Memory B cell (primary cell): ENCODE data around the gene TLR7.

Experiments used
- ATAC-seq: fragments of 150-1000 bp; cut with Tn5 transposase; 2 replicates; pipeline ENCODE4 v1.10.0; 2021; ENCODE audit warnings: low read depth, mild to moderate bottlenecking, moderate library complexity
- DNase-seq, 2 donors: peaks; one replicate each; pipeline ENCODE4 v3.0.0; 2022; ENCODE audit warnings: low spot score in 2 of 2
- H3K27ac Mint-ChIP-seq: one replicate; pipeline ENCODE4 v1.8.0; 2022; ENCODE audit warnings: mild to moderate bottlenecking, moderate library complexity, mixed read lengths
- H3K27me3 Mint-ChIP-seq: one replicate; pipeline ENCODE4 v1.8.0; 2022; ENCODE audit warnings: mixed read lengths
- H3K36me3 Mint-ChIP-seq: one replicate; pipeline ENCODE4 v1.8.0; 2022; ENCODE audit warnings: mild to moderate bottlenecking, mixed read lengths
- H3K4me1 Mint-ChIP-seq: one replicate; pipeline ENCODE4 v1.8.0; 2022; ENCODE audit warnings: mixed read lengths
- H3K4me3 Mint-ChIP-seq: one replicate; pipeline ENCODE4 v1.8.0; 2022; ENCODE audit warnings: mild to moderate bottlenecking, moderate library complexity, mixed read lengths
- H3K9me3 Mint-ChIP-seq: one replicate; pipeline ENCODE4 v1.8.0; 2022; ENCODE audit warnings: mixed read lengths

The TLR7 gene

GRCh38 chrX:12866451-12867377 is at the start of gene TLR7:
TLR7 (plus strand) TSS chrX:12867072; CDS start chrX:12867579, 507 bp downstream.
- H3K27ac Mint-ChIP-seq: peak within 1 kb of the TSS; percentile 95
- peaks cover 10% of the 10 kb centered on the region for H3K4me1 Mint-ChIP-seq
- no peaks in the 10 kb centered on the region for H3K27me3 Mint-ChIP-seq
- H3K4me3 Mint-ChIP-seq: peak within 1 kb of the TSS; percentile 99
- peaks cover 6% of the 10 kb centered on the region for H3K36me3 Mint-ChIP-seq
- no peaks in the 10 kb centered on the region for H3K9me3 Mint-ChIP-seq
- ATAC-seq: peak; percentile 72
- DNase-seq: no peak

- no peak for DNase-seq
- Mint-ChIP-seq H3K36me3 (peaks cover 2% of the 10 kb centered on the region), H3K27ac (no peak overlapping the region), H3K4me1 (no peaks in the 10 kb centered on the region), H3K4me3 (no peak overlapping the region), H3K9me3 (no peaks in the 10 kb centered on the region), H3K27me3 (no peaks in the 10 kb centered on the region)
- ATAC-seq: no peak
Observed at GRCh38 chrX:12817528-12817927, 49.3 kb upstream of the TLR7 start.

- peaks cover 2% of the 10 kb centered on the region for H3K36me3 Mint-ChIP-seq
- H3K27ac Mint-ChIP-seq: no peak overlapping the region
- no peak for DNase-seq
- no peaks in the 10 kb centered on the region for H3K9me3 Mint-ChIP-seq
- H3K4me3 Mint-ChIP-seq: no peak overlapping the region
- H3K27me3 Mint-ChIP-seq: no peaks in the 10 kb centered on the region
- no peaks in the 10 kb centered on the region for H3K4me1 Mint-ChIP-seq
- ATAC-seq: no peak
Observed at GRCh38 chrX:12819222-12819621, 47.6 kb upstream of the TLR7 start.

GRCh38 chrX:12820737-12821136 is 46.1 kb upstream of the TLR7 start:
- H3K4me3 Mint-ChIP-seq: no peak overlapping the region
- DNase-seq (no peak), ATAC-seq (no peak)
- H3K4me1 Mint-ChIP-seq: peaks cover 4% of the 10 kb centered on the region
- peaks cover 5% of the 10 kb centered on the region for H3K36me3 Mint-ChIP-seq
- H3K27me3 Mint-ChIP-seq: no peaks in the 10 kb centered on the region
- H3K9me3 Mint-ChIP-seq: no peaks in the 10 kb centered on the region
- no peak overlapping the region for H3K27ac Mint-ChIP-seq

GRCh38 chrX:12824944-12825343 is 41.9 kb upstream of the TLR7 start:
- no peak for DNase-seq
- peak overlapping the region; percentile 47 for H3K27ac Mint-ChIP-seq
- H3K4me3 Mint-ChIP-seq: no peak overlapping the region
- no peak for ATAC-seq
- no peaks in the 10 kb centered on the region for H3K27me3 Mint-ChIP-seq
- peaks cover 4% of the 10 kb centered on the region for H3K36me3 Mint-ChIP-seq
- peaks cover 7% of the 10 kb centered on the region for H3K4me1 Mint-ChIP-seq
- no peaks in the 10 kb centered on the region for H3K9me3 Mint-ChIP-seq

- no peak overlapping the region for H3K27ac Mint-ChIP-seq
- no peak overlapping the region for H3K4me3 Mint-ChIP-seq
- H3K36me3 Mint-ChIP-seq: peaks cover 4% of the 10 kb centered on the region
- ATAC-seq (no peak), DNase-seq (no peak)
- H3K9me3 Mint-ChIP-seq: no peaks in the 10 kb centered on the region
- peaks cover 7% of the 10 kb centered on the region for H3K4me1 Mint-ChIP-seq
- H3K27me3 Mint-ChIP-seq: no peaks in the 10 kb centered on the region
Observed at GRCh38 chrX:12825801-12826200, 41.1 kb upstream of the TLR7 start.

GRCh38 chrX:12843061-12843667 is 23.7 kb upstream of the TLR7 start:
- peak overlapping the region; percentile 86 for H3K27ac Mint-ChIP-seq
- H3K36me3 Mint-ChIP-seq: no peaks in the 10 kb centered on the region
- peak overlapping the region; percentile 27 for H3K4me3 Mint-ChIP-seq
- DNase-seq (no peak), ATAC-seq (no peak)
- H3K4me1 Mint-ChIP-seq: peaks cover 8% of the 10 kb centered on the region
- no peaks in the 10 kb centered on the region for H3K27me3 Mint-ChIP-seq
- peaks cover 1% of the 10 kb centered on the region for H3K9me3 Mint-ChIP-seq

- DNase-seq: no peak
Observed at GRCh38 chrX:12843668-12844279, 23.1 kb upstream of the TLR7 start.

GRCh38 chrX:12844319-12844718 is 22.6 kb upstream of the TLR7 start:
- no peaks in the 10 kb centered on the region for H3K27me3 Mint-ChIP-seq
- peak overlapping the region; percentile 71 for H3K4me3 Mint-ChIP-seq
- H3K9me3 Mint-ChIP-seq: peaks cover 1% of the 10 kb centered on the region
- H3K36me3 Mint-ChIP-seq: no peaks in the 10 kb centered on the region
- ATAC-seq (peak; percentile 31), DNase-seq (no peak)
- peaks cover 8% of the 10 kb centered on the region for H3K4me1 Mint-ChIP-seq
- H3K27ac Mint-ChIP-seq: peak overlapping the region; percentile 86

More at GRCh38 chrX:12843668-12844279, 23.1 kb upstream of the TLR7 start:
- Mint-ChIP-seq H3K4me1 (peaks cover 8% of the 10 kb centered on the region), H3K36me3 (no peaks in the 10 kb centered on the region), H3K4me3 (peak overlapping the region; percentile 71), H3K27me3 (no peaks in the 10 kb centered on the region), H3K9me3 (peaks cover 1% of the 10 kb centered on the region), H3K27ac (peak overlapping the region; percentile 86)
- ATAC-seq: peak; percentile 83

GRCh38 chrX:12865359-12865758 is 1.5 kb upstream of the TLR7 start:
- peaks cover 8% of the 10 kb centered on the region for H3K4me1 Mint-ChIP-seq
- peaks cover 6% of the 10 kb centered on the region for H3K36me3 Mint-ChIP-seq
- DNase-seq: no peak
- H3K9me3 Mint-ChIP-seq: no peaks in the 10 kb centered on the region
- ATAC-seq: no peak
- no peak overlapping the region for H3K27ac Mint-ChIP-seq
- no peaks in the 10 kb centered on the region for H3K27me3 Mint-ChIP-seq
- no peak overlapping the region for H3K4me3 Mint-ChIP-seq

- Mint-ChIP-seq H3K27ac (peak overlapping the region; percentile 95), H3K9me3 (no peaks in the 10 kb centered on the region), H3K4me3 (peak overlapping the region; percentile 99), H3K36me3 (peaks cover 10% of the 10 kb centered on the region), H3K27me3 (no peaks in the 10 kb centered on the region), H3K4me1 (peaks cover 19% of the 10 kb centered on the region)
- DNase-seq (no peak), ATAC-seq (peak; percentile 40)
Observed at GRCh38 chrX:12867685-12868084, 813 bp downstream of the TLR7 start.

- no peaks in the 10 kb centered on the region for H3K9me3 Mint-ChIP-seq
- H3K36me3 Mint-ChIP-seq: peaks cover 15% of the 10 kb centered on the region
- H3K27ac Mint-ChIP-seq: peak overlapping the region; percentile 95
- DNase-seq: no peak
- peak overlapping the region; percentile 99 for H3K4me3 Mint-ChIP-seq
- ATAC-seq: peak; percentile 36
- no peaks in the 10 kb centered on the region for H3K27me3 Mint-ChIP-seq
- peaks cover 24% of the 10 kb centered on the region for H3K4me1 Mint-ChIP-seq
Observed at GRCh38 chrX:12868747-12869146, 1.9 kb downstream of the TLR7 start.

GRCh38 chrX:12871257-12871656 is 4.4 kb downstream of the TLR7 start:
- peaks cover 15% of the 10 kb centered on the region for H3K36me3 Mint-ChIP-seq
- H3K27me3 Mint-ChIP-seq: no peaks in the 10 kb centered on the region
- peak overlapping the region; percentile 51 for H3K4me3 Mint-ChIP-seq
- peak; percentile 62 for ATAC-seq
- no peak for DNase-seq
- H3K9me3 Mint-ChIP-seq: no peaks in the 10 kb centered on the region
- peaks cover 28% of the 10 kb centered on the region for H3K4me1 Mint-ChIP-seq
- peak overlapping the region; percentile 93 for H3K27ac Mint-ChIP-seq

GRCh38 chrX:12872741-12873140 is 5.9 kb downstream of the TLR7 start:
- no peaks in the 10 kb centered on the region for H3K27me3 Mint-ChIP-seq
- ATAC-seq (no peak), DNase-seq (no peak)
- H3K9me3 Mint-ChIP-seq: no peaks in the 10 kb centered on the region
- H3K36me3 Mint-ChIP-seq: peaks cover 15% of the 10 kb centered on the region
- no peak overlapping the region for H3K4me3 Mint-ChIP-seq
- H3K27ac Mint-ChIP-seq: peak overlapping the region; percentile 93
- H3K4me1 Mint-ChIP-seq: peaks cover 28% of the 10 kb centered on the region
